OCI-LY1 (cell line): ENCODE data around the gene MCCC2.

Source experiments
- H2AFZ ChIP-seq: fragments of 200-600 bp; sonication (generic), shearing (Covaris generic); 2 replicates; pipeline ENCODE4 v1.6.0; 2014; ENCODE audit warnings: antibody characterized with exemption, mild to moderate bottlenecking, low read length
- H3F3A ChIP-seq: fragments of 200-600 bp; sonication (generic), shearing (Covaris generic); 2 replicates; pipeline ENCODE4 v1.6.0; 2014; ENCODE audit warnings: mild to moderate bottlenecking, antibody characterized with exemption, low read length, moderate library complexity; ENCODE audit not compliant: insufficient read depth
- H3K27ac ChIP-seq: fragments of 200-600 bp; sonication (generic); 2 replicates; pipeline ENCODE4 v1.5.1; 2014; ENCODE audit warnings: low read length, mixed run types, mild to moderate bottlenecking, low read depth; ENCODE audit not compliant: poor library complexity, severe bottlenecking
- H3K27me3 ChIP-seq: fragments of 200-600 bp; sonication (generic); 2 replicates; pipeline ENCODE4 v1.6.0; 2014; ENCODE audit warnings: antibody characterized with exemption, mild to moderate bottlenecking, low read length, moderate library complexity; ENCODE audit not compliant: insufficient read depth
- H3K36me3 ChIP-seq: fragments of 200-600 bp; sonication (generic); 2 replicates; pipeline ENCODE4 v1.6.1; 2014; ENCODE audit warnings: mild to moderate bottlenecking, antibody characterized with exemption, low read length, moderate library complexity, mixed read lengths; ENCODE audit not compliant: insufficient read depth
- H3K4me1 ChIP-seq: fragments of 200-600 bp; sonication (generic); 2 replicates; pipeline ENCODE4 v1.5.1; 2014; ENCODE audit warnings: mild to moderate bottlenecking, low read length, moderate library complexity; ENCODE audit not compliant: insufficient read depth, severe bottlenecking
- H3K4me2 ChIP-seq: fragments of 200-600 bp; sonication (generic), shearing (Covaris generic); 2 replicates; pipeline ENCODE4 v1.6.1; 2014; ENCODE audit warnings: low read length
- H3K4me3 ChIP-seq: fragments of 200-600 bp; sonication (generic); 2 replicates; pipeline ENCODE4 v1.5.1; 2014; ENCODE audit warnings: low read length, low read depth, mild to moderate bottlenecking, mixed read lengths; ENCODE audit not compliant: poor library complexity, severe bottlenecking
- H3K79me2 ChIP-seq: fragments of 200-600 bp; shearing (Covaris generic); 2 replicates; pipeline ENCODE4 v1.6.1; 2016; ENCODE audit warnings: mixed run types, low read length, mixed read lengths; ENCODE audit not compliant: insufficient read depth
- H3K9ac ChIP-seq: fragments of 200-600 bp; sonication (generic), shearing (Covaris generic); 2 replicates; pipeline ENCODE4 v1.6.1; 2014; ENCODE audit warnings: mild to moderate bottlenecking, low read length, mixed read lengths
- H3K9me2 ChIP-seq: fragments of 200-600 bp; sonication (generic), shearing (Covaris generic); 2 replicates; pipeline ENCODE4 v1.6.1; 2014; ENCODE audit warnings: low read depth, mild to moderate bottlenecking, low read length, mixed read lengths
- H3K9me3 ChIP-seq: fragments of 200-600 bp; shearing (Covaris generic); 2 replicates; pipeline ENCODE4 v1.6.1; 2014; ENCODE audit warnings: low read length, mixed read lengths
- H4K20me1 ChIP-seq: fragments of 200-600 bp; sonication (generic), shearing (Covaris generic); 2 replicates; pipeline ENCODE4 v1.6.0; 2016; ENCODE audit warnings: mild to moderate bottlenecking, low read length; ENCODE audit not compliant: insufficient read depth
- CTCF ChIP-seq: fragments of 200-600 bp; sonication (generic), shearing (Covaris generic); IDR thresholded peaks from 2 replicates; pipeline ENCODE4 v1.5.1; 2017; ENCODE audit warnings: mild to moderate bottlenecking, antibody characterized with exemption, low read length, moderate library complexity, mixed read lengths
- EZH2 ChIP-seq: fragments of 200-600 bp; sonication (generic), shearing (Covaris generic); IDR thresholded peaks from 2 replicates; pipeline ENCODE4 v1.8.0; 2017; ENCODE audit warnings: borderline replicate concordance, mixed run types, mild to moderate bottlenecking, antibody characterized with exemption, low read length, moderate library complexity, mixed read lengths

MCCC2 gene

GRCh38 chr5:71582945-71583584, 4.1 kb upstream of the MCCC2 start:
- peaks cover 6% of the 10 kb centered on the region for H3K79me2 ChIP-seq
- no peaks in the 10 kb centered on the region for H3K27me3 ChIP-seq
- no peaks in the 10 kb centered on the region for H3K9me3 ChIP-seq
- H3K4me2 ChIP-seq: no peak overlapping the region
- H3K9me2 ChIP-seq: no peaks in the 10 kb centered on the region
- H3K36me3 ChIP-seq: no peaks in the 10 kb centered on the region
- H3K4me3 ChIP-seq: no peak overlapping the region
- H3F3A ChIP-seq: no peaks in the 10 kb centered on the region
- peaks cover 12% of the 10 kb centered on the region for H3K4me1 ChIP-seq
- no peak overlapping the region for H2AFZ ChIP-seq
- H4K20me1 ChIP-seq: no peaks in the 10 kb centered on the region
- no peak for TF ChIP-seq CTCF
- no peak for TF ChIP-seq EZH2
- no peak overlapping the region for H3K27ac ChIP-seq
- H3K9ac ChIP-seq: no peak overlapping the region

- Histone ChIP-seq H3K4me1 (peaks cover 34% of the 10 kb centered on the region), H3F3A (no peaks in the 10 kb centered on the region), H3K27me3 (no peaks in the 10 kb centered on the region), H3K9me2 (no peaks in the 10 kb centered on the region), H3K27ac (peak overlapping the region; percentile 37), H3K9me3 (no peaks in the 10 kb centered on the region), H3K79me2 (peaks cover 37% of the 10 kb centered on the region), H3K9ac (peak overlapping the region; percentile 67), H3K4me2 (peak overlapping the region; percentile 91), H3K36me3 (peaks cover 5% of the 10 kb centered on the region; the same call in 1 of the 2 replicates), H4K20me1 (no peaks in the 10 kb centered on the region), H3K4me3 (peak overlapping the region; percentile 66), H2AFZ (peak overlapping the region; percentile 53; the same call in 1 of the 2 replicates)
- TF ChIP-seq EZH2 (no peak), CTCF (no peak)
Observed at GRCh38 chr5:71586052-71586940, 844 bp upstream of the MCCC2 start.

GRCh38 chr5:71587766-71588532, 809 bp downstream of the MCCC2 start:
- peak overlapping the region; percentile 91 for H3K4me2 ChIP-seq
- H3K36me3 ChIP-seq: peaks cover 5% of the 10 kb centered on the region
- peak overlapping the region; percentile 67 for H3K9ac ChIP-seq
- H3K9me2 ChIP-seq: no peaks in the 10 kb centered on the region
- no peak overlapping the region for H2AFZ ChIP-seq
- H3K4me1 ChIP-seq: peaks cover 34% of the 10 kb centered on the region
- no peak overlapping the region for H3K27ac ChIP-seq
- TF ChIP-seq CTCF (peak; percentile 20; the same call in 1 of the 2 replicates), EZH2 (no peak)
- no peaks in the 10 kb centered on the region for H3K27me3 ChIP-seq
- H3K79me2 ChIP-seq: peaks cover 40% of the 10 kb centered on the region
- H3K4me3 ChIP-seq: peak overlapping the region; percentile 66
- no peaks in the 10 kb centered on the region for H4K20me1 ChIP-seq
- no peaks in the 10 kb centered on the region for H3F3A ChIP-seq
- H3K9me3 ChIP-seq: no peaks in the 10 kb centered on the region
